Tibial nerve (tissue), 4 donors: ENCODE data around the gene MIGA1. TPM values are rescaled to one million over a fixed set of nuclear protein-coding genes. Genes with fewer than 3 reads are reported as not detected.

Experiments used
- DNase-seq, 2 donors: peaks; one replicate each; pipeline ENCODE4 v3.0.0-alpha.2; 2019; ENCODE audit warnings: low spot score in 2 of 2
- H3K27ac ChIP-seq, 4 donors: fragments of 200-600 bp; sonication (generic) in 3 of 4; one replicate each; pipeline ENCODE4 v1.5.1; 2017 to 2019; ENCODE audit warnings: mild to moderate bottlenecking in 1 of 4
- H3K27me3 ChIP-seq, 2 donors: fragments of 200-600 bp; sonication (generic) in 1 of 2; one replicate each; pipeline versions ENCODE4 v1.5.1 to v1.6.0; 2017 to 2019
- H3K36me3 ChIP-seq, 3 donors: fragments of 200-600 bp; sonication (generic); one replicate each; pipeline ENCODE4 v1.5.1; 2018 to 2019
- H3K4me1 ChIP-seq, 4 donors: fragments of 200-600 bp; sonication (generic) in 3 of 4; one replicate each; pipeline ENCODE4 v1.5.1; 2017 to 2019
- H3K4me3 ChIP-seq, 4 donors: fragments of 200-600 bp; sonication (generic) in 3 of 4; one replicate each; pipeline ENCODE4 v1.5.1; 2017 to 2019; ENCODE audit warnings: mild to moderate bottlenecking in 1 of 4, moderate library complexity in 1 of 4
- H3K9me3 ChIP-seq, 4 donors: fragments of 200-600 bp; sonication (generic) in 3 of 4; one replicate each; pipeline ENCODE4 v1.5.1; 2017 to 2019
- EP300 ChIP-seq, 2 donors: sonication (generic); formaldehyde crosslinking; IDR thresholded peaks; one replicate each; pipeline ENCODE4 v1.6.1; 2017; ENCODE audit warnings: antibody characterized with exemption in 2 of 2, mild to moderate bottlenecking in 1 of 2
- POLR2A ChIP-seq, 2 donors: fragments of 450-650 bp; IDR thresholded peaks; one replicate each; pipeline ENCODE4 v1.6.1; 2017; ENCODE audit warnings: antibody characterized with exemption in 2 of 2, mild to moderate bottlenecking in 2 of 2, moderate library complexity in 2 of 2
- WGBS, 2 donors: methylation state at CpG; one replicate each; pipeline ENCODE4 v1.1.5; 2018; 5-methylcytosine and 5-hydroxymethylcytosine counted together
- total RNA-seq, 4 donors: library from RNA; depleted of rRNA; stranded (reverse); fragments of >200 nt; gene quantifications; one replicate each; pipeline ENCODE4 v1.1.0, GENCODE V29; 2016
- TF ChIP-seq, protein P1 (sequence below), 5 experiments: fragments of 200-600 bp in 3 of 5; fragments of 450-650 bp in 2 of 5; sonication (generic) in 3 of 5; IDR thresholded peaks; one replicate each; pipeline ENCODE4 v1.5.1; 2016 to 2019; ENCODE audit warnings: antibody characterized with exemption in 5 of 5, mild to moderate bottlenecking in 3 of 5, moderate library complexity in 2 of 5

The MIGA1 gene
- total RNA-seq, 4 donors from 2014 or later, result 14.7 to 27.8 (median 21.2) TPM

DNA sequence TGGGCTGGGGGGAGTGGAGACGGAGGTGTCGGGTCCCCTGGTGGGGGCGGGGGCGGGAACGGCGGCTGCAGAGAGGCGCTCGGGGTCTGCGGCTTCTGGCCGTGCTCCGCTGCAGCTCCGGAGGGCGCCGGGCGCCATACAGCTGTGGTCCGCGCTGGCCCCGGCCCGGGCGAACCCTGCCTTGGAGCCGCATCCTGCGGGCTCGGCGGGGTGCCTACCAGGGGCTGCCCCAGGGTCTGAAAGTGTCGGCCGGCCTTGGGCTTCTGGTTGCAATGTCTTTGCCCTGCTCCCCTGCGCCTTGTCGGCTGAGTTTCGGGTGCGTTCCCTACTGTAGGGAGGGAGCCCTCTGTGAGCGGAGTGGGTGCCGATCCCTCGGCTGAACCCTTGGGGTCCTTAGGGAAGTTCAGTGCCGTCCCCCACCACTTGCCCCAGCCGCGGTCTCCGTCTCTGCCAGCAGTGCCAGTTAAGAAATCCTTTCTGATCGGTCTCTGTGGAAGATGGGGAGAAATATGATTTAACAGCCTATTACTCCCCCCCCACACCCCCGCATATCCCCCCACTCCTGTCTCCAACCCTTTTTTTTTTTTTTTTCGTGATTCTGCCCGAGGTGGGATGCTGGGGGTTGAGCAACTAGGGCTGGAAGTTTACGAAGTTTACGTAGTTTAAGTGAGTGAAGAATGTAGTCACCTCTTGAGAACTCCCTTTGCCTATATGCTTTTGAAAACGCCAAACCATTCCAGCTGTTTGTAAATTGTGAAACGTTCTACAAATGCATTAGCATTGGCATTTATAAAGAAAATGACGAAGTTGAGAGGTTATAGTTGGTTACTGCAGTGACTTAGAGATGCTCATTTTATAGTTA, 109.6 kb downstream of the MIGA1 start:
- DNase-seq, result peak in 1 of 2 donors; percentile 22
- Histone ChIP-seq H3K27ac (peak overlapping the region; percentile 55 to 87 (median 81)), H3K4me3 (peak overlapping the region; percentile 64 to 83 (median 69)), H3K36me3 (no peaks in the 10 kb centered on the region), H3K9me3 (no peaks in the 10 kb centered on the region), H3K27me3 (no peaks in the 10 kb centered on the region), H3K4me1 (no peaks in the 10 kb centered on the region)
- WGBS, 2 donors, result 1% methylated on average over 20 to 21 of the region's 46 CpGs
- TF ChIP-seq, protein P1, sequence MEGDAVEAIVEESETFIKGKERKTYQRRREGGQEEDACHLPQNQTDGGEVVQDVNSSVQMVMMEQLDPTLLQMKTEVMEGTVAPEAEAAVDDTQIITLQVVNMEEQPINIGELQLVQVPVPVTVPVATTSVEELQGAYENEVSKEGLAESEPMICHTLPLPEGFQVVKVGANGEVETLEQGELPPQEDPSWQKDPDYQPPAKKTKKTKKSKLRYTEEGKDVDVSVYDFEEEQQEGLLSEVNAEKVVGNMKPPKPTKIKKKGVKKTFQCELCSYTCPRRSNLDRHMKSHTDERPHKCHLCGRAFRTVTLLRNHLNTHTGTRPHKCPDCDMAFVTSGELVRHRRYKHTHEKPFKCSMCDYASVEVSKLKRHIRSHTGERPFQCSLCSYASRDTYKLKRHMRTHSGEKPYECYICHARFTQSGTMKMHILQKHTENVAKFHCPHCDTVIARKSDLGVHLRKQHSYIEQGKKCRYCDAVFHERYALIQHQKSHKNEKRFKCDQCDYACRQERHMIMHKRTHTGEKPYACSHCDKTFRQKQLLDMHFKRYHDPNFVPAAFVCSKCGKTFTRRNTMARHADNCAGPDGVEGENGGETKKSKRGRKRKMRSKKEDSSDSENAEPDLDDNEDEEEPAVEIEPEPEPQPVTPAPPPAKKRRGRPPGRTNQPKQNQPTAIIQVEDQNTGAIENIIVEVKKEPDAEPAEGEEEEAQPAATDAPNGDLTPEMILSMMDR (IDR thresholded peaks at IDR 0.05), result no peak
- TF ChIP-seq POLR2A (IDR thresholded peaks at IDR 0.05) (no peak), EP300 (IDR thresholded peaks at IDR 0.05) (no peak)

DNA sequence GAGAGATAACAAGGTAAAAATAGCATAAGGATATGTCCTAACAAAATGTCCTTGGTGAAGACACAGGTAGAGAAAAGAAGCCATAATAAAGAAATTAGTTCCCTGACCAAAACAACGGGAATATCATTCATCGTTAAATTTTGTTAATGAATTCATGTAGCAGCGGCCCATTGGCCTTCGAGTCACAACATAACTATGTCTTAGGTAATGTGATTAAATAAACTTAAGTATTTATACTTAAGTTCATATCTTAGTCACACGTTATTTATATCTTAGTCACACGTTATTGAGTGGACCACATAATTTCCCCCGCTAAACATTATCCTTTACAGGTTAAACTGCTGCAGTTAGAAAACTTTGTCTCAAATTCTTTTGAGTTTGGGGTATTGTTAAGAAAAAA, 110.2 kb downstream of the MIGA1 start:
- 67 to 68% methylated on average over 7 of the region's 7 CpGs for WGBS, 2 donors
- no peaks in the 10 kb centered on the region for H3K9me3 ChIP-seq
- peaks cover 0 to 4% (median 0%) of the 10 kb centered on the region in 3 donors for H3K36me3 ChIP-seq
- H3K27me3 ChIP-seq, result no peaks in the 10 kb centered on the region
- no peak for DNase-seq
- no peaks in the 10 kb centered on the region for H3K4me1 ChIP-seq
- TF ChIP-seq, protein P1 (IDR thresholded peaks at IDR 0.05), result no peak
- TF ChIP-seq EP300 (IDR thresholded peaks at IDR 0.05) (no peak), POLR2A (IDR thresholded peaks at IDR 0.05) (no peak)
- H3K4me3 ChIP-seq, result peak overlapping the region; percentile 64 to 83 (median 69)
- peak overlapping the region in 1 of 4 donors; percentile 85 for H3K27ac ChIP-seq

DNA sequence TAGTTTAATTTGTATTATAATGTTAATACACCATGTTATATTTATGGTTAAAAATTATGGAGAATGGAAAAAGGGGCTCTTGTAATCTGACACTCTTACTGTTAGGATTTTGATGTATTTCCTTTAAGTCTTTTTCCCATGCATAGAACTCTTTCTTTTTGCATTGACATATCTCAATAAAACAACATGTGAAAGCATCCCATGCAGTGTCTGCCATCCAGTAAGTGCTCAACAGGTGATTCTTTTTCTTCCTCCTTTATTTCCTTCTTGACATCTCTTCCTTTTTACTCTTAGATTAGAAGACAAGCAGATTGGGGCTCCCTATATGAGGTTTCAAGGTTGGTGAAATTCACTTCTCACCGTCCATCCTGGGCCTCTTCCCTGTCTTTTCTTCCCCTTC, 111.8 kb downstream of the MIGA1 start:
- TF ChIP-seq POLR2A (IDR thresholded peaks at IDR 0.05) (no peak), EP300 (IDR thresholded peaks at IDR 0.05) (no peak)
- TF ChIP-seq, protein P1 (IDR thresholded peaks at IDR 0.05), result no peak
- Histone ChIP-seq H3K9me3 (no peaks in the 10 kb centered on the region), H3K27ac (no peak overlapping the region), H3K27me3 (no peaks in the 10 kb centered on the region), H3K36me3 (peaks cover 0 to 4% (median 0%) of the 10 kb centered on the region in 3 donors), H3K4me1 (no peaks in the 10 kb centered on the region), H3K4me3 (no peak overlapping the region)
- WGBS, 2 donors, result 100% methylated on average over 1 of the region's 1 CpG
- DNase-seq, result no peak

DNA sequence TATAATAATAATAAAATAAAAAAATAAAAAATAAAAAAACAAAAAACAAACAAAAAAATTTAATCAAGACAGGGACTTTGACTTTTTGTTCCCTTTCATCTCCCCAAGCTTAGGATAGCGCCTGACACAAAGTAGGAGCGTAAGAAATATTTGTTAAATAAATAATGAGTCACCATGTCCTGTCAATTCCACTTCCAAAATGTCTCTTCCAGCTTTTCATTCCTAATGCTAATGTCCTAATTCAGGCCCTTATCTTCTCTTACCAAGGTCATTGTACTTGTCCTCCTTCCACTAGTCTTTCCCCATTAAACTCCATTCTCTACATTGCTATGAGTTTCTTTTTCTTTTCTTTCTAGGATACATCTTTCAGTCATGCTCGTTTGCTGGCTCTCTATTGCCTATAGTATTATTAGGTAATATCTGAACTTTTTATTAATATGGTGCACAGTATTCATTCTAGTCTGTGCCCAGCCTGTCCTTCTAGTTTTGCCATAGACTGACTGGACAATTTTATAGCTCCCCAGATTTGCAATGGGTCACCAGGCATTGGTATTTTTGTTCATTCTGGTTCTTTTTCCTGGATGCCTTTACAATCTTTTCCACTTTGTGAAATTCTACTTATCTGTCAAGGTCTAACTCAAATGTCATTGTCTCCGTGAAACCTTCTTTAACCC, 120.3 kb downstream of the MIGA1 start:
- H3K27me3 ChIP-seq, result no peaks in the 10 kb centered on the region
- no peaks in the 10 kb centered on the region for H3K4me1 ChIP-seq
- 80 to 83% methylated on average over 4 of the region's 4 CpGs for WGBS, 2 donors
- H3K9me3 ChIP-seq, result no peaks in the 10 kb centered on the region
- no peaks in the 10 kb centered on the region for H3K36me3 ChIP-seq
- H3K4me3 ChIP-seq, result no peak overlapping the region
- no peak overlapping the region for H3K27ac ChIP-seq
- no peak for DNase-seq
- no peak for TF ChIP-seq EP300 (IDR thresholded peaks at IDR 0.05)
- no peak for TF ChIP-seq POLR2A (IDR thresholded peaks at IDR 0.05)
- TF ChIP-seq, protein P1 (IDR thresholded peaks at IDR 0.05), result no peak
